Heart right ventricle (tissue), 16 donors: ENCODE results near the gene DHTKD1. TPM values are rescaled to one million over a fixed set of nuclear protein-coding genes. Genes with fewer than 3 reads are reported as not detected.
A peak's percentile ranks its signal among the peaks of the same experiment; 100 is the strongest.

Experiments used
- ATAC-seq, 8 donors: fragments of 200-7000 bp; cut with Tn5 transposase; one replicate each; pipeline ENCODE4 v1.9.1; 2020; ENCODE audit warnings: mild to moderate bottlenecking in 8 of 8, moderate library complexity in 8 of 8, moderate number of reproducible peaks in 1 of 8
- DNase-seq, 2 donors: peaks; one replicate each; pipeline ENCODE4 v3.0.0-alpha.2; 2020
- H3K27ac ChIP-seq, 10 donors: fragments of 200-600 bp; sonication (generic) in 2 of 10; one replicate each; pipeline versions ENCODE4 v1.5.0 to v1.8.0; 2020 to 2022; ENCODE audit warnings: mild to moderate bottlenecking in 3 of 10
- H3K27me3 ChIP-seq, 7 donors: fragments of 200-600 bp; one replicate each; pipeline ENCODE4 v1.8.0; 2021 to 2022; ENCODE audit warnings: mild to moderate bottlenecking in 2 of 7
- H3K36me3 ChIP-seq, 9 donors: fragments of 200-600 bp; sonication (generic) in 1 of 9; one replicate each; pipeline versions ENCODE4 v1.5.0 to v1.8.0; 2020 to 2022; ENCODE audit warnings: mild to moderate bottlenecking in 2 of 9
- H3K4me1 ChIP-seq, 9 donors: fragments of 200-600 bp; sonication (generic) in 1 of 9; one replicate each; pipeline versions ENCODE4 v1.5.0 to v1.8.0; 2020 to 2022; ENCODE audit warnings: mild to moderate bottlenecking in 4 of 9
- H3K4me3 ChIP-seq, 10 donors: fragments of 200-600 bp; sonication (generic) in 2 of 10; one replicate each; pipeline versions ENCODE4 v1.5.0 to v1.8.0; 2020 to 2022; ENCODE audit warnings: mild to moderate bottlenecking in 7 of 10, moderate library complexity in 2 of 10
- H3K9me3 ChIP-seq, 11 donors: fragments of 200-600 bp in 10 of 11; sonication (generic) in 2 of 11; one replicate each; pipeline versions ENCODE4 v1.5.0 to v1.8.0; 2013 to 2022; ENCODE audit warnings: mild to moderate bottlenecking in 2 of 11, control low read depth in 1 of 11, moderate library complexity in 1 of 11
- CTCF ChIP-seq, 9 donors: fragments of 200-600 bp; sonication (generic) in 2 of 9; IDR thresholded peaks; one replicate each; pipeline versions ENCODE4 v1.5.0 to v1.8.0; 2021 to 2022; ENCODE audit warnings: antibody characterized with exemption in 9 of 9, mild to moderate bottlenecking in 5 of 9, moderate library complexity in 1 of 9
- WGBS, 2 donors: extraction: QIAGEN DNeasy Blood & Tissue Kit; methylation state at CpG; one replicate each; pipeline ENCODE4 v1.1.7; 2013; ENCODE audit warnings: inconsistent platforms in 1 of 2; 5-methylcytosine and 5-hydroxymethylcytosine counted together
- intact Hi-C, 10 donors: fragments of 100-400 bp; cut with DNase I; formaldehyde crosslinking; loops; one replicate each; pipeline versions ENCODE4 v1.11.1 to v1.14.2; 2022
- polyA plus RNA-seq, 2 donors: library from polyadenylated mRNA; stranded (reverse); fragments of 200-250 nt; gene quantifications; one replicate each; pipeline ENCODE4 v1.2.3, GENCODE V29; 2013
- total RNA-seq, 10 donors: library from RNA; stranded (reverse); fragmentation: NEBNext Ultra II Directional in 3 of 10; extraction: Animal tissue kit (Norgen Biotek cat#: 25700) in 3 of 10; gene quantifications; one replicate each; pipeline versions ENCODE4 v1.2.1 to v1.2.4, GENCODE V29; 2021 to 2023
- donor health status: Arrhythmogenic right ventricular cardiomyopathy.
- donor health status: ischemic (EF 13 %, LVEDD 7.1; RV severe dilation, severe dysfunction).
- donor health status: healthy with polysubstance abuse.
- donor health status: DM: no; HTN: yes; CAD: no.
- donor health status: DM: no; HTN: no; CAD: no.
- donor health status: ischemic (EF 25% LVEDD 6.9; RV normal size, moderate dysfunction).
- donor health status: ischemic (EF 25% LVEDD 5.7; RV mildly dilated, moderate dysfunction).
- donor health status: healthy.
- donor health status: DM: yes; HTN: yes; CAD: no.
- donor health status: Ischemic cardiomyopathy.
- donor health status: ischemic (EF 35%, LVEDD 5.7; RV mildly dilated, moderate dysfunction).
- donor health status: nonischemic (EF 11% LVEDD 7.7; RV severe dilation, severe dysfunction).
- donor health status: DM: yes; HTN: yes; CAD: no.
- donor health status: PGD.
- donor health status: ischemic (EF 29% LVEDD 5.4; RV normal size, mild dysfunction).
- donor health status: nonischemic (EF 23%, LVEDD 6.1; RV moderate dilation, normal function).

Gene DHTKD1
- total and polyA plus RNA-seq, 12 donors = 10.8 to 44.0 (median 30.7) TPM

- no peak for TF ChIP-seq CTCF (IDR thresholded peaks at IDR 0.05)
- Histone ChIP-seq H3K4me1 (no peaks in the 10 kb centered on the region), H3K4me3 (no peak overlapping the region), H3K27me3 (peaks cover 0 to 35% (median 0%) of the 10 kb centered on the region in 7 donors), H3K9me3 (no peaks in the 10 kb centered on the region), H3K27ac (no peak overlapping the region), H3K36me3 (peaks cover 0 to 95% (median 27%) of the 10 kb centered on the region in 9 donors)
- no peak for ATAC-seq
- DNase-seq = no peak
- WGBS, 2 donors = 93% methylated on average over 3 of the region's 3 CpGs
- intact Hi-C loops = no loop called here
Measured at GRCh38 chr10:12158111-12158510, 89.4 kb downstream of the DHTKD1 start.

GRCh38 chr10:12160664-12161063, 91.9 kb downstream of the DHTKD1 start:
- 99 to 100% methylated on average over 5 of the region's 5 CpGs for WGBS, 2 donors
- Histone ChIP-seq H3K27me3 (peaks cover 0 to 26% (median 0%) of the 10 kb centered on the region in 7 donors), H3K9me3 (no peaks in the 10 kb centered on the region), H3K4me1 (no peaks in the 10 kb centered on the region), H3K4me3 (no peak overlapping the region), H3K36me3 (peaks cover 0 to 98% (median 34%) of the 10 kb centered on the region in 9 donors), H3K27ac (no peak overlapping the region)
- no peak for TF ChIP-seq CTCF (IDR thresholded peaks at IDR 0.05)
- ATAC-seq (no peak), DNase-seq (no peak)
- intact Hi-C loops = no loop called here

- DNase-seq (no peak), ATAC-seq (no peak)
- H3K27ac ChIP-seq = no peak overlapping the region
- H3K36me3 ChIP-seq = peaks cover 0 to 100% (median 44%) of the 10 kb centered on the region in 9 donors
- peaks cover 0 to 17% (median 0%) of the 10 kb centered on the region in 7 donors for H3K27me3 ChIP-seq
- H3K9me3 ChIP-seq = no peaks in the 10 kb centered on the region
- no peaks in the 10 kb centered on the region for H3K4me1 ChIP-seq
- 96 to 98% methylated on average over 6 of the region's 6 CpGs for WGBS, 2 donors
- intact Hi-C loops = no loop called here
- no peak overlapping the region for H3K4me3 ChIP-seq
- no peak for TF ChIP-seq CTCF (IDR thresholded peaks at IDR 0.05)
Measured at GRCh38 chr10:12162927-12163326, 94.2 kb downstream of the DHTKD1 start.

GRCh38 chr10:12164085-12164484, 95.3 kb downstream of the DHTKD1 start:
- WGBS, 2 donors = 88 to 95% methylated on average over 12 of the region's 12 CpGs
- H3K36me3 ChIP-seq = peaks cover 0 to 100% (median 42%) of the 10 kb centered on the region in 9 donors

More at GRCh38 chr10:12164085-12164484, 95.3 kb downstream of the DHTKD1 start:
- Histone ChIP-seq H3K27ac (no peak overlapping the region), H3K9me3 (no peaks in the 10 kb centered on the region), H3K4me1 (no peaks in the 10 kb centered on the region), H3K4me3 (no peak overlapping the region), H3K27me3 (peaks cover 0 to 16% (median 0%) of the 10 kb centered on the region in 7 donors)
- TF ChIP-seq CTCF (IDR thresholded peaks at IDR 0.05) = no peak
- ATAC-seq (peak in 1 of 8 donors; percentile 38), DNase-seq (no peak)
- intact Hi-C loops = no loop called here
